Osteocyte (in vitro differentiated cells): ENCODE data around the gene BRWD1. TPM values are rescaled to one million over a fixed set of nuclear protein-coding genes. Genes with fewer than 3 reads are reported as not detected.
A peak's percentile ranks its signal among the peaks of the same experiment; 100 is the strongest.

Experiments used
- DNase-seq: peaks from one replicate; pipeline ENCODE4 v3.0.0; 2021; ENCODE audit warnings: mixed read lengths; ENCODE audit not compliant: unreplicated experiment; ENCODE audit errors: extremely low spot score
- H3K27ac Mint-ChIP-seq: one replicate; pipeline ENCODE4 v1.8.0; 2021; ENCODE audit warnings: mild to moderate bottlenecking, mixed read lengths; ENCODE audit not compliant: unreplicated experiment
- H3K27me3 Mint-ChIP-seq: one replicate; pipeline ENCODE4 v1.8.0; 2021; ENCODE audit warnings: mixed read lengths; ENCODE audit not compliant: unreplicated experiment
- H3K36me3 Mint-ChIP-seq: one replicate; pipeline ENCODE4 v1.8.0; 2021; ENCODE audit warnings: mixed read lengths; ENCODE audit not compliant: unreplicated experiment
- H3K4me1 Mint-ChIP-seq: one replicate; pipeline ENCODE4 v1.8.0; 2021; ENCODE audit warnings: mixed read lengths; ENCODE audit not compliant: unreplicated experiment
- H3K4me3 Mint-ChIP-seq: one replicate; pipeline ENCODE4 v1.8.0; 2021; ENCODE audit warnings: mild to moderate bottlenecking, moderate library complexity, mixed read lengths; ENCODE audit not compliant: unreplicated experiment
- H3K9me3 Mint-ChIP-seq: one replicate; pipeline ENCODE4 v1.8.0; 2021; ENCODE audit warnings: mixed read lengths; ENCODE audit not compliant: unreplicated experiment
- total RNA-seq: library from RNA; stranded (reverse); gene quantifications from 2 replicates; pipeline ENCODE4 v1.2.1, GENCODE V29; 2021
- TF ChIP-seq, protein P1 (sequence below): fragments of 200-600 bp; sonication (generic); IDR thresholded peaks from 2 replicates; pipeline ENCODE4 v1.5.0; 2021; ENCODE audit warnings: antibody characterized with exemption, mild to moderate bottlenecking, moderate library complexity

The BRWD1 gene
- total RNA-seq, 1 donor from 2014 or later, result 40.8 TPM

- no peak for DNase-seq
- H3K9me3 Mint-ChIP-seq, result no peaks in the 10 kb centered on the region
- no peak overlapping the region for H3K4me3 Mint-ChIP-seq
- H3K36me3 Mint-ChIP-seq, result peaks cover 16% of the 10 kb centered on the region
- H3K4me1 Mint-ChIP-seq, result peaks cover 43% of the 10 kb centered on the region
- H3K27me3 Mint-ChIP-seq, result no peaks in the 10 kb centered on the region
- no peak overlapping the region for H3K27ac Mint-ChIP-seq
- TF ChIP-seq, protein P1, sequence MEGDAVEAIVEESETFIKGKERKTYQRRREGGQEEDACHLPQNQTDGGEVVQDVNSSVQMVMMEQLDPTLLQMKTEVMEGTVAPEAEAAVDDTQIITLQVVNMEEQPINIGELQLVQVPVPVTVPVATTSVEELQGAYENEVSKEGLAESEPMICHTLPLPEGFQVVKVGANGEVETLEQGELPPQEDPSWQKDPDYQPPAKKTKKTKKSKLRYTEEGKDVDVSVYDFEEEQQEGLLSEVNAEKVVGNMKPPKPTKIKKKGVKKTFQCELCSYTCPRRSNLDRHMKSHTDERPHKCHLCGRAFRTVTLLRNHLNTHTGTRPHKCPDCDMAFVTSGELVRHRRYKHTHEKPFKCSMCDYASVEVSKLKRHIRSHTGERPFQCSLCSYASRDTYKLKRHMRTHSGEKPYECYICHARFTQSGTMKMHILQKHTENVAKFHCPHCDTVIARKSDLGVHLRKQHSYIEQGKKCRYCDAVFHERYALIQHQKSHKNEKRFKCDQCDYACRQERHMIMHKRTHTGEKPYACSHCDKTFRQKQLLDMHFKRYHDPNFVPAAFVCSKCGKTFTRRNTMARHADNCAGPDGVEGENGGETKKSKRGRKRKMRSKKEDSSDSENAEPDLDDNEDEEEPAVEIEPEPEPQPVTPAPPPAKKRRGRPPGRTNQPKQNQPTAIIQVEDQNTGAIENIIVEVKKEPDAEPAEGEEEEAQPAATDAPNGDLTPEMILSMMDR, result no peak
Observed at GRCh38 chr21:39187141-39187540, 126.3 kb downstream of the BRWD1 start.

DNA sequence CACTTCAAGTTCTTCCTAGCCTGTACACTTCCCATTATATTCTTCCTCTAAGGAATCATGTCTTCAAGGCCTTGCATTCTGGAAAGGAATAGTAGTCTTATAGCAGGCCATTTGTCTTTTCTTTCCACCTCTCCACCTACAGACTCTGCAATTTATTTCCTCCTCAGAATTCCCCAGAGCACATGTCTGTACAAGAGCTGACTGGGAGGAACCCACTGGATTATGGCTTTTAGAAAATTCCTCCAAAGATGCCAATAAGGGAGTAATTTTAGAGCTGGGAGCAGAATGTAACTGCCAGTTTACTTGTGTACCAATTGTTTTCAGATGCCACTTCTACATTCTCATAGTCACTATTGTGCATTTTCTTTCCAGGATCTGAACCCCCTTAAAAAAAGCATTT is 126.8 kb downstream of the BRWD1 start:
- Mint-ChIP-seq H3K4me1 (peaks cover 48% of the 10 kb centered on the region), H3K27me3 (no peaks in the 10 kb centered on the region), H3K36me3 (peaks cover 12% of the 10 kb centered on the region), H3K9me3 (no peaks in the 10 kb centered on the region), H3K4me3 (no peak overlapping the region), H3K27ac (no peak overlapping the region)
- TF ChIP-seq, protein P1, result no peak
- no peak for DNase-seq

- H3K27ac Mint-ChIP-seq, result no peak overlapping the region
- DNase-seq, result no peak
- peaks cover 13% of the 10 kb centered on the region for H3K36me3 Mint-ChIP-seq
- no peaks in the 10 kb centered on the region for H3K9me3 Mint-ChIP-seq
- H3K4me1 Mint-ChIP-seq, result peaks cover 46% of the 10 kb centered on the region
- H3K27me3 Mint-ChIP-seq, result no peaks in the 10 kb centered on the region
- H3K4me3 Mint-ChIP-seq, result no peak overlapping the region
- TF ChIP-seq, protein P1, result no peak
Observed at GRCh38 chr21:39185157-39185556, 128.3 kb downstream of the BRWD1 start.

GRCh38 chr21:39184050-39184980 is 129.1 kb downstream of the BRWD1 start:
- H3K36me3 Mint-ChIP-seq, result peaks cover 20% of the 10 kb centered on the region
- DNase-seq, result no peak
- H3K27ac Mint-ChIP-seq, result peak overlapping the region; percentile 98
- H3K9me3 Mint-ChIP-seq, result no peaks in the 10 kb centered on the region
- no peaks in the 10 kb centered on the region for H3K27me3 Mint-ChIP-seq
- peak overlapping the region; percentile 97 for H3K4me3 Mint-ChIP-seq
- TF ChIP-seq, protein P1, result no peak
- H3K4me1 Mint-ChIP-seq, result peaks cover 39% of the 10 kb centered on the region

DNA sequence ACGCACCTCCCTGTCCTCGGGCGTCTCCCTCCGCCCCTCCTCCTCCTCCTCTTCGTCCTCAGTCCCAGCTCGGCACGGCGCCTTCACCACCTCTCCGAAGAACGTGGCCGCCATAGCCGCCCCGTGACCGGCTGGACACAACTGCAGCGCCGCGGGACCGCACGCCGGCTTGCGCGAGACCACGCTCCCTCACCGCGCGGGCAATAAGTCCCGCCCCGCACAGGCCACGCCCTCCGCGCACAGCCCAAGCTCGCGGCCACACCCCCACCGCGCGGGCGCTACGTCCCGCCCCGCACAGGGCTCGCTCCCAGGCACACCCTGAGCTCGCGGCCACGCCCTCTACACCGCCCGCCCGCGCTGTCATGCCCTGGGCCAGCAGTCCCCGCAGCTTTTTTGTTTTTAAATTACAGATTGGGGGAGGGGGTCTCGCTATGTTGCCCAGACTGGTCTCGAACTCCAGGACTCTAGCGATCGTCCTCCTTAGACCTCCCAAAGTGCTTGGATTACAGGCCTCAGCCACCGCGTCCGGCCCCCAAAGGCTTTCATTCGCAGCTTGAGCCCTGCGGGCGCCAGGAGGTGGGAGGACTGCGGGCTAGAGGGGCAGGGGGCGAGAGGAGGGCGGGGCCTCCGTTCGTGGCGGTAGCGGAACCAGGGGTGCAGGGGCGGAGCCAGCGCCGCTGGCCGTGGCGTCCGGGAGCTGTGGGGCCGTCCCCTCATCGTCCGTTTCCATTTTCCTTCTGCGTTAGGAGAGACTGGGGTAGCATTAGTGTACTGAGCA is 130.0 kb downstream of the BRWD1 start, which contains the start of gene PSMG1:
Gene PSMG1, minus strand, starts transcription at position 180 of the 778 bp plus-strand sequence. Its CDS starts 66 bp downstream, at position 114.
- H3K36me3 Mint-ChIP-seq, result peaks cover 22% of the 10 kb centered on the region
- H3K9me3 Mint-ChIP-seq, result no peaks in the 10 kb centered on the region
- H3K4me1 Mint-ChIP-seq, result peaks cover 39% of the 10 kb centered on the region
- DNase-seq, result peak; percentile 97
- H3K27ac Mint-ChIP-seq, result peak within 1 kb of the TSS; percentile 98
- H3K27me3 Mint-ChIP-seq, result no peaks in the 10 kb centered on the region
- H3K4me3 Mint-ChIP-seq, result peak within 1 kb of the TSS; percentile 97
- TF ChIP-seq, protein P1, result no peak
